Neural cell (in vitro differentiated cells): Measurements from ENCODE around the gene ZNF837. TPM values are rescaled to one million over a fixed set of nuclear protein-coding genes. Genes with fewer than 3 reads are reported as not detected.

Source experiments
- H2AFZ ChIP-seq: fragments of 200-600, 300-800 bp; sonication (generic), shearing (Covaris generic); 2 replicates; pipeline ENCODE4 v1.6.0; 2014; ENCODE audit warnings: low read depth, mild to moderate bottlenecking, antibody characterized with exemption, low read length, moderate library complexity
- H3F3A ChIP-seq: fragments of 200-600 bp; shearing (Covaris generic); 2 replicates; pipeline ENCODE4 v1.6.1; 2016; ENCODE audit warnings: mild to moderate bottlenecking, moderate library complexity, mixed read lengths, antibody characterized with exemption, low read length; ENCODE audit not compliant: insufficient read depth, poor library complexity, severe bottlenecking
- H3K27ac ChIP-seq: fragments of 200-600, 300-800 bp; sonication (generic), shearing (Covaris generic); 2 replicates; pipeline ENCODE4 v1.5.1; 2014; ENCODE audit warnings: mild to moderate bottlenecking, low read length, moderate library complexity
- H3K27me3 ChIP-seq: fragments of 300-800, 200-600 bp; sonication (generic), shearing (Covaris generic); 2 replicates; pipeline ENCODE4 v1.6.0; 2014; ENCODE audit warnings: mild to moderate bottlenecking, low read depth, low read length, moderate library complexity; ENCODE audit not compliant: insufficient read depth
- H3K36me3 ChIP-seq: fragments of 300-800, 200-600 bp; sonication (generic), shearing (Covaris generic); 2 replicates; pipeline ENCODE4 v1.5.1; 2014; ENCODE audit warnings: mild to moderate bottlenecking, antibody characterized with exemption, low read length, moderate library complexity; ENCODE audit not compliant: insufficient read depth
- H3K4me2 ChIP-seq: fragments of 300-800, 200-600 bp; sonication (generic), shearing (Covaris generic); 2 replicates; pipeline ENCODE4 v1.6.0; 2014; ENCODE audit warnings: mild to moderate bottlenecking, low read length
- H3K4me3 ChIP-seq: fragments of 300-800, 200-600 bp; sonication (generic), shearing (Covaris generic); 2 replicates; pipeline ENCODE4 v1.5.1; 2014; ENCODE audit warnings: mild to moderate bottlenecking, low read length, moderate library complexity
- H3K79me2 ChIP-seq: fragments of 200-600 bp; shearing (Covaris generic); replicated peaks from 2 replicates; pipeline ENCODE4 v1.6.0; 2014; ENCODE audit warnings: mild to moderate bottlenecking, low read length, moderate library complexity; ENCODE audit not compliant: insufficient read depth
- H3K9ac ChIP-seq: fragments of 300-800, 200-600 bp; sonication (generic), shearing (Covaris generic); 2 replicates; pipeline ENCODE4 v1.6.1; 2016; ENCODE audit warnings: mild to moderate bottlenecking, low read length, mixed read lengths
- H3K9me2 ChIP-seq: fragments of 200-600 bp; shearing (Covaris generic); 2 replicates; pipeline ENCODE4 v1.6.1; 2016; ENCODE audit warnings: mild to moderate bottlenecking, low read length, mixed read lengths; ENCODE audit not compliant: insufficient read depth
- H3K9me3 ChIP-seq: fragments of 200-600, 300-800 bp; sonication (generic), shearing (Covaris generic); 2 replicates; pipeline ENCODE4 v1.6.1; 2016; ENCODE audit warnings: mild to moderate bottlenecking, mixed run types, low read length, moderate library complexity, mixed read lengths
- H4K20me1 ChIP-seq: fragments of 200-600 bp; shearing (Covaris generic); 2 replicates; pipeline ENCODE4 v1.6.1; 2016; ENCODE audit warnings: mild to moderate bottlenecking, mixed run types; ENCODE audit not compliant: insufficient read depth
- CTCF ChIP-seq: fragments of 450-650 bp; IDR thresholded peaks from 2 replicates; pipeline ENCODE4 v1.5.1; 2014; ENCODE audit warnings: antibody characterized with exemption, mild to moderate bottlenecking, moderate library complexity; ENCODE audit not compliant: poor library complexity, severe bottlenecking
- EP300 ChIP-seq: fragments of 450-650 bp; conservative IDR thresholded peaks from 2 replicates; pipeline ENCODE4 v1.6.1; 2014; ENCODE audit warnings: antibody characterized with exemption, mild to moderate bottlenecking, moderate library complexity; ENCODE audit not compliant: poor library complexity, severe bottlenecking
- EZH2 ChIP-seq: fragments of 200-600, 300-800 bp; shearing (Covaris generic), sonication (generic); IDR thresholded peaks from 2 replicates; pipeline ENCODE4 v1.6.1; 2014; ENCODE audit warnings: antibody characterized with exemption, low read length, borderline replicate concordance, mild to moderate bottlenecking; ENCODE audit not compliant: insufficient read depth, poor library complexity, severe bottlenecking
- MXI1 ChIP-seq: fragments of 450-650 bp; conservative IDR thresholded peaks from 2 replicates; pipeline ENCODE4 v1.6.1; 2014; ENCODE audit warnings: antibody characterized with exemption, mild to moderate bottlenecking; ENCODE audit not compliant: poor library complexity, severe bottlenecking
- POLR2AphosphoS5 ChIP-seq: IDR thresholded peaks from 2 replicates; pipeline ENCODE4 v1.6.1; 2012
- RAD21 ChIP-seq: fragments of 450-650 bp; conservative IDR thresholded peaks from 2 replicates; pipeline ENCODE4 v1.6.1; 2014; ENCODE audit warnings: antibody characterized with exemption, mild to moderate bottlenecking, moderate library complexity
- REST ChIP-seq: IDR thresholded peaks from 2 replicates; pipeline ENCODE4 v1.6.1; 2012; ENCODE audit warnings: borderline replicate concordance
- SMC3 ChIP-seq: fragments of 450-650 bp; conservative IDR thresholded peaks from 2 replicates; pipeline ENCODE4 v1.6.1; 2014; ENCODE audit warnings: antibody characterized with exemption, mild to moderate bottlenecking, moderate library complexity; ENCODE audit not compliant: poor library complexity
- TAF1 ChIP-seq: IDR thresholded peaks from 2 replicates; pipeline ENCODE4 v1.6.1; 2012; ENCODE audit warnings: low read depth
- polyA plus RNA-seq: library from polyadenylated mRNA; depleted of rRNA; stranded (reverse); fragments of >200 nt; gene quantifications from 2 replicates; pipeline ENCODE4 v1.2.3, GENCODE V29; 2014

ZNF837 gene
- polyA plus RNA-seq, 1 donor from 2014 or later = 4.5 TPM

- Histone ChIP-seq H3K4me3 (no peak overlapping the region), H3K27me3 (no peaks in the 10 kb centered on the region), H3F3A (no peaks in the 10 kb centered on the region), H3K9ac (no peak overlapping the region), H3K4me2 (no peak overlapping the region), H3K27ac (no peak overlapping the region), H2AFZ (no peak overlapping the region), H3K9me2 (no peaks in the 10 kb centered on the region), H3K79me2 (peaks cover 5% of the 10 kb centered on the region), H3K9me3 (no peaks in the 10 kb centered on the region), H4K20me1 (no peaks in the 10 kb centered on the region), H3K36me3 (no peaks in the 10 kb centered on the region)
- TF ChIP-seq POLR2AphosphoS5 (no peak), REST (no peak), SMC3 (no peak), MXI1 (no peak), EP300 (no peak), CTCF (no peak), RAD21 (no peak), EZH2 (no peak), TAF1 (no peak)
Observed at GRCh38 chr19:58351558-58351878, 29.3 kb downstream of the ZNF837 start.

- Histone ChIP-seq H4K20me1 (no peaks in the 10 kb centered on the region), H3F3A (no peaks in the 10 kb centered on the region), H2AFZ (no peak overlapping the region), H3K27me3 (no peaks in the 10 kb centered on the region), H3K27ac (no peak overlapping the region), H3K4me3 (no peak overlapping the region), H3K9me2 (no peaks in the 10 kb centered on the region), H3K9me3 (no peaks in the 10 kb centered on the region), H3K79me2 (peaks cover 5% of the 10 kb centered on the region), H3K4me2 (no peak overlapping the region), H3K36me3 (no peaks in the 10 kb centered on the region), H3K9ac (no peak overlapping the region)
- TF ChIP-seq SMC3 = no peak
- TF ChIP-seq POLR2AphosphoS5 = no peak
- TF ChIP-seq REST = no peak
Observed at GRCh38 chr19:58350871-58351557, 29.8 kb downstream of the ZNF837 start.
